Activated CD8-positive, alpha-beta T cell treated with anti-CD3 and anti-CD28 coated beads for 36 hours (primary cell): Measurements from ENCODE around the gene GRAMD2A. TPM values are rescaled to one million over a fixed set of nuclear protein-coding genes. Genes with fewer than 3 reads are reported as not detected.
"Not testable (repeated sequence)": the region's sequence is repeated elsewhere in the genome, so short reads cannot be mapped to it uniquely, and the experiment has no call there.

ENCODE experiments used
- ATAC-seq: fragments of 200-7000 bp; cut with Tn5 transposase; one replicate; pipeline ENCODE4 v1.10.0; 2021; ENCODE audit warnings: mild to moderate bottlenecking, moderate library complexity
- CTCF ChIA-PET: fragments of 350-600 bp; sonication (Branson Sonifier 250); formaldehyde crosslinking; loops from one replicate; lab custom pipeline; 2021; ENCODE audit warnings: antibody characterized with exemption; lab: Charles Lee
- POLR2A ChIA-PET: fragments of 350-600 bp; sonication (Branson Sonifier 250); formaldehyde crosslinking; loops from one replicate; lab custom pipeline; 2021; ENCODE audit warnings: antibody characterized with exemption; lab: Charles Lee
- DNase-seq: peaks from one replicate; pipeline ENCODE4 v3.0.0-alpha.2; 2020
- H3K27ac Mint-ChIP-seq: one replicate; pipeline ENCODE4 v1.8.0; 2021; ENCODE audit warnings: mild to moderate bottlenecking, mixed read lengths
- H3K27me3 Mint-ChIP-seq: one replicate; pipeline ENCODE4 v1.8.0; 2021; ENCODE audit warnings: mixed read lengths
- H3K36me3 Mint-ChIP-seq: one replicate; pipeline ENCODE4 v1.8.0; 2021; ENCODE audit warnings: low read depth, mixed read lengths
- H3K4me1 Mint-ChIP-seq: one replicate; pipeline ENCODE4 v1.8.0; 2021; ENCODE audit warnings: low read depth, mixed read lengths
- H3K4me3 Mint-ChIP-seq: one replicate; pipeline ENCODE4 v1.8.0; 2021; ENCODE audit warnings: mild to moderate bottlenecking, moderate library complexity, mixed read lengths
- H3K9me3 Mint-ChIP-seq: one replicate; pipeline ENCODE4 v1.8.0; 2021; ENCODE audit warnings: mixed read lengths
- intact Hi-C: fragments of 100-400 bp; cut with micrococcal nuclease; formaldehyde crosslinking; loops from one replicate; pipeline ENCODE4 v1.10.0; 2022
- total RNA-seq, 2 experiments: library from RNA; stranded (reverse); gene quantifications; one replicate each; pipeline ENCODE4 v1.2.3, GENCODE V29; 2021
- TF ChIP-seq, protein P1 (sequence below): fragments of 200-600 bp; IDR thresholded peaks from one replicate; pipeline ENCODE4 v1.8.0; 2022; ENCODE audit warnings: antibody characterized with exemption, mild to moderate bottlenecking

GRAMD2A gene
- total RNA-seq, 2 experiments from 2014 or later = not detected

DNA sequence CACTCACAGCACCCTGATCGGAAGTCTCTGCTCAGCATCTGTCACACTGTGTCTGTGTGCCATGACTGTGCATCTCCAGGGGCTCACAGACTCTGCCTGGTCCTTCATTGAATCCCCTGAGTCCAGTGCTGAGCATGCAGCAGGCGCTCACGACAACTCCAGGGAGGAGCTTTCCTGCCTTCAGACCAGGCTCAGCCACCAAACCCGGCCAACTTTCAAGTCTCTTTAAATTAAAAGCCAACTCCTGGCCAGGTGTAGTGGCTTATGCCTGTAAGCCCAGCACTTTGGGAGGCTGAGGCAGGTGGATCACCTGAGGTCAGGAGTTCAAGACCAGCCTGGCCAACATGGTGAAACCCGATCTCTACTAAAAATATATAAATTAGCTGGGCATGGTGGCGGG is 24.2 kb downstream of the GRAMD2A start:
- Mint-ChIP-seq H3K9me3 (no peaks in the 10 kb centered on the region), H3K4me3 (no peak overlapping the region), H3K27ac (no peak overlapping the region), H3K4me1 (peaks cover 2% of the 10 kb centered on the region), H3K36me3 (no peaks in the 10 kb centered on the region), H3K27me3 (no peaks in the 10 kb centered on the region)
- TF ChIP-seq, protein P1, sequence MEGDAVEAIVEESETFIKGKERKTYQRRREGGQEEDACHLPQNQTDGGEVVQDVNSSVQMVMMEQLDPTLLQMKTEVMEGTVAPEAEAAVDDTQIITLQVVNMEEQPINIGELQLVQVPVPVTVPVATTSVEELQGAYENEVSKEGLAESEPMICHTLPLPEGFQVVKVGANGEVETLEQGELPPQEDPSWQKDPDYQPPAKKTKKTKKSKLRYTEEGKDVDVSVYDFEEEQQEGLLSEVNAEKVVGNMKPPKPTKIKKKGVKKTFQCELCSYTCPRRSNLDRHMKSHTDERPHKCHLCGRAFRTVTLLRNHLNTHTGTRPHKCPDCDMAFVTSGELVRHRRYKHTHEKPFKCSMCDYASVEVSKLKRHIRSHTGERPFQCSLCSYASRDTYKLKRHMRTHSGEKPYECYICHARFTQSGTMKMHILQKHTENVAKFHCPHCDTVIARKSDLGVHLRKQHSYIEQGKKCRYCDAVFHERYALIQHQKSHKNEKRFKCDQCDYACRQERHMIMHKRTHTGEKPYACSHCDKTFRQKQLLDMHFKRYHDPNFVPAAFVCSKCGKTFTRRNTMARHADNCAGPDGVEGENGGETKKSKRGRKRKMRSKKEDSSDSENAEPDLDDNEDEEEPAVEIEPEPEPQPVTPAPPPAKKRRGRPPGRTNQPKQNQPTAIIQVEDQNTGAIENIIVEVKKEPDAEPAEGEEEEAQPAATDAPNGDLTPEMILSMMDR = no peak
- no peak for DNase-seq
- intact Hi-C loops = no loop called here
- ChIA-PET CTCF (interaction anchor here (1.0 kb wide), 1 partner anchor 39 kb away, joined by 3 read pairs; no protein-coding TSS in a partner anchor), POLR2A (no interaction called here)
- no peak for ATAC-seq

DNA sequence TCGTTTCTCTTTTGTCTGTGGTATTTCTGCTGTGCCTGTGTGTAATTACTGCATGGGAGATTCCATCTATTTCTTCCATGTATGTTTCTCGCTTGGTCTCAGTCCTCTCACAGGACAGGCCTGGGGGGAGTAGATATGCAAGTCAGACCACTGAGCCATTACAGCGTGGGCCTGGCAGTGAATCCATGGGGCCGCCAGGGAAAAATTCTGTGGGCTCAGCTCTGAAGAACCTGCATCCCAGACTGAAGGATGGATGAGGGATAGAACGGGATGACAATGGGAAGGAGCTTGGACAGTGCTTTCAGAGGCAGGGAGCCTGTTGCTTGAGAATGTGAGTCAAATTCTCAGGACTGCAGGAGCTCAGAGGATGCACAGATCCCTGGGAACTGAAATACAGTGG is 24.8 kb downstream of the GRAMD2A start:
- Mint-ChIP-seq H3K27me3 (no peaks in the 10 kb centered on the region), H3K36me3 (no peaks in the 10 kb centered on the region), H3K4me1 (peaks cover 6% of the 10 kb centered on the region), H3K4me3 (no peak overlapping the region), H3K27ac (no peak overlapping the region), H3K9me3 (no peaks in the 10 kb centered on the region)
- intact Hi-C loops = no loop called here
- ATAC-seq = no peak
- ChIA-PET POLR2A (interaction anchor here (0.7 kb wide), 1 partner anchor 372 kb away, joined by 3 read pairs; no protein-coding TSS in a partner anchor), CTCF (interaction anchor here (1.0 kb wide), 1 partner anchor 40 kb away, joined by 3 read pairs; no protein-coding TSS in a partner anchor)
- TF ChIP-seq, protein P1 = no peak
- no peak for DNase-seq

DNA sequence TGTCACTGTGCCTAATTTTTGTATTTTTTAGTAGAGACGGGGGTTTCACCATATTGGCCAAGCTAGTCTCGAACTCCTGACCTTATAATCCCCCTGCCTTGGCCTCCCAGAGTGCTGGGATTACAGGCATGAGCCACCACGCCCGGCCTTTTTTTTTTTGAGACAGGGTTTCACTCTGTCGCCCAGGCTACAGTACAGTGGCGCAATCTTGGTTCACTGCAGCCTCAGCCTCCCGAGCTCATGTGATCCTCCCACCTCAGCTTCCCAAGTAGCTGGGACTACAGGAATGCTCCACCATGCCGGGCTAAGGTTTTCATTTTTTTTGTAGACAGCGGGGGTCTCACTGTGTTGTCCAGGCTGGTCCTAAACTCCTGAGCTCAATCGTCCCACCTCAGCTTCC is 25.6 kb downstream of the GRAMD2A start:
- DNase-seq, H3K27me3 Mint-ChIP-seq, intact Hi-C loops, CTCF ChIA-PET, H3K36me3 Mint-ChIP-seq, ATAC-seq, H3K27ac Mint-ChIP-seq, H3K4me1 Mint-ChIP-seq, H3K9me3 Mint-ChIP-seq, H3K4me3 Mint-ChIP-seq, POLR2A ChIA-PET: not testable (repeated sequence)

DNA sequence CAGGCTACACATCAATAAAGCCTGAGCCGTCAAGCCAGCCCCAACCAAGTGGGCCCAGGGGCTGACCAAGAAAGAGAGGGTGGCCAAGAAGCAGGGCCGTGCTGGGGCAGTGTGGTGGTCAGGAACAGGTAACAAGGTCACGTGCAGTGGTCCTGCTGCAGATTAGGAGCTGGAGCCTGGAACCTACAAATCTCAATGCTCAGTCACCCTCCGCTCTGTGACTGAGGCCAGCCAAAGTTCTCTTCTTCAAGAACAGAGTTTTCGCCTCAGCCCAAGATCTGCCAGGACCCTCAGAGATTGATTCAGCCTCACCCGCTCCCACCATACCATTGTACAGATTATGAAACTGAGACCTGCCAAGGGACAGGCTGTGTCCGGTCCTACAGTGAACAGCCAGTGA is 26.9 kb downstream of the GRAMD2A start:
- Mint-ChIP-seq H3K27ac (no peak overlapping the region), H3K36me3 (no peaks in the 10 kb centered on the region), H3K4me1 (peaks cover 6% of the 10 kb centered on the region), H3K4me3 (no peak overlapping the region), H3K9me3 (no peaks in the 10 kb centered on the region), H3K27me3 (no peaks in the 10 kb centered on the region)
- DNase-seq = no peak
- intact Hi-C loops = no loop called here
- ChIA-PET CTCF (interaction anchor here (0.8 kb wide), 1 partner anchor 15 kb away, joined by 3 read pairs; no protein-coding TSS in a partner anchor), POLR2A (no interaction called here)
- TF ChIP-seq, protein P1 = no peak
- ATAC-seq = no peak

DNA sequence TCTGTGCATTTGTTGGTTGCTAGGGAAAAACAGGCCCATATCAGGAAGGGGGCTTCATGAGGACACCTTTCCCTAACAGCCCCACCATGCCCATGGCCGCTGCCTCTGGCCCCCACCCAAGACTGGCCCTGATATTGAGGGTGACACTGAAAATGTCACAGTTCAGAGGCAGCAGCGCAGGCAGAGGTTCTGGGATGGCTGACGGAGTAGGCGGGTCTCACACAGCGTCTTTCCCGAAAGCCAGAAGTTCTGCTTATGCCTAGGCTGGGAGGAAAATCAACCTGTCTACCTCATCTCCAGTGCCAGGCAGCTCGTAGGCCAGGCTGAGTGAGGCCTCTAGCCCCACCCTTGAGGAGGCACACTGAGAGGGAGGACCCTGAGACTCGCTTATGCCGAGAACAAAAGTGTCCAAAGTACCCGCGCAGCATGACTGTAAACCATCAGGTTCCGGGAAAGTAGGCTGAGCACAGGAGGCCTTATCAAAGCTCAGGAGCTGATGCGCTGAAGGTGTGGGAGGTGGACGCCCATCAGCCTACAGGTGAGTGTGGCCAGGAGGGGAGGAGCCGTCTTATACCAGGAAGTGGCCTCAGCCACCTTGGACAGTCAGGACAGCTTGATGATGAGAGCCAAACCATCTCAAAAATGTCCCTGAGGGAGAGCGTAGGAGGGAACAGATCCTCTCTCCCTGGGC is 27.5 kb downstream of the GRAMD2A start:
- ChIA-PET POLR2A (no interaction called here), CTCF (interaction anchor here (0.8 to 1.0 kb wide), 2 partner anchors 14 kb away, joined by 3 to 4 read pairs; no protein-coding TSS in a partner anchor)
- Mint-ChIP-seq H3K27ac (no peak overlapping the region), H3K4me3 (no peak overlapping the region), H3K27me3 (no peaks in the 10 kb centered on the region), H3K4me1 (peaks cover 6% of the 10 kb centered on the region), H3K36me3 (no peaks in the 10 kb centered on the region), H3K9me3 (no peaks in the 10 kb centered on the region)
- TF ChIP-seq, protein P1 = no peak
- no peak for ATAC-seq
- intact Hi-C loops = no loop called here
- no peak for DNase-seq
